ENCODE data around the gene RBM10.
A peak's percentile ranks its signal among the peaks of the same experiment; 100 is the strongest.

Gene RBM10

DNA sequence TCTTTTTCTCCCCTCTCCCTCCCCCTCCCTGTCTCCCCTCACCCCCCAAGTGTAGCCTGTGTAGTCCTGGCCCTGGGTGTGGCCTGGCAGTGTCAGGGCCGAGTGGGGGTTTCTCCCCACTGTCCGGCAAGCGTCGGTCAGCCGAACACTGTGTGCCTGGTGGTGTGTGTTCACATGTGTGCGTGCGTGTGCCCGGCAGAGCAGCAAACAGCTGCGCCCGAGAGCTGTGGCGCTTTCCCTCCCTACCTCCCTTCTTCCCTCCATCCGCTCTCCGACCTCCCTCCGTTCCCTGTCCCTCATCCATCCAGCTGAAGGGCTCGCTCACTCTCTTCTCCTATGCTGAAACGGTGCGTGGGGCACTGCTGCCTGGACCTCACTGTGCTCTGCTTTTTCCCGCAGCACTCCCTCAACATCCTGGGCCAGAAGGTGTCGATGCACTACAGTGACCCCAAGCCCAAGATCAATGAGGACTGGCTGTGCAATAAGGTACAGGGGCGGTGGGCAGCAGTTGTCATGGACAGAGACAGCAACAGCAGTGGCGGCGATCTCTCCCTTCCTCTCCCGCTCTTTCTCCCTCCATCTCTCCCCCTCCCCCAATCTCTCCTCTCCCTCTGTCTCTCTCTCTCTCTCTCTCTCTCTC lies 31.2 kb downstream of the RBM10 start:
- no peak for DNase-seq

GRCh38 chrX:47177079-47177478 lies 32.1 kb downstream of the RBM10 start:
- no peak for DNase-seq

DNA sequence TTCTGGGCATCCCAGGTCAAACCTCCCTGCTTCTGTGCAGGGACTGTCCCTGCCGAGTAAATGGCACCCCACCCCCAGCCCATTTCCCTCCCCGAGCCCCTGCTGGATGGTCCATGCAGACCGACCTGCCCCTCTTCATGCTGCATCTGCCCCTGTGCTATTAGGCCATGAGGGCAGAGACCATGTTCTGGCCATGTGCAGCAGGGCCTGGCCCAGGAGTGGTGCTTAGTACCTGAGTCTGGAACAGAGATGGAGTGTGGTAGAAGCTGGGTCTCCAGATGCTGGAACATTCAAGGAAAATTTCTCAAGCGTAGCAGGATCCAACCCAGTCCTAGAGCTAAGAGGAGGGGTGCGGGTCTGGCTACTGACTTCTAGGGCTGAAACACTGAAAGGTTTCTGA lies 33.3 kb downstream of the RBM10 start:
- DNase-seq = no peak

GRCh38 chrX:47179221-47179927 lies 34.4 kb downstream of the RBM10 start:
- no peak for DNase-seq

GRCh38 chrX:47179928-47180255 lies 34.9 kb downstream of the RBM10 start:
- no peak for DNase-seq

GRCh38 chrX:47180346-47180745 lies 35.3 kb downstream of the RBM10 start:
- DNase-seq = no peak

- DNase-seq = no peak
Observed at GRCh38 chrX:47181301-47181700, 36.3 kb downstream of the RBM10 start.

- DNase-seq = no peak
Observed at GRCh38 chrX:47182106-47182700, 37.2 kb downstream of the RBM10 start.

- no peak for DNase-seq
Observed at GRCh38 chrX:47184486-47184885, 39.5 kb downstream of the RBM10 start.

DNA sequence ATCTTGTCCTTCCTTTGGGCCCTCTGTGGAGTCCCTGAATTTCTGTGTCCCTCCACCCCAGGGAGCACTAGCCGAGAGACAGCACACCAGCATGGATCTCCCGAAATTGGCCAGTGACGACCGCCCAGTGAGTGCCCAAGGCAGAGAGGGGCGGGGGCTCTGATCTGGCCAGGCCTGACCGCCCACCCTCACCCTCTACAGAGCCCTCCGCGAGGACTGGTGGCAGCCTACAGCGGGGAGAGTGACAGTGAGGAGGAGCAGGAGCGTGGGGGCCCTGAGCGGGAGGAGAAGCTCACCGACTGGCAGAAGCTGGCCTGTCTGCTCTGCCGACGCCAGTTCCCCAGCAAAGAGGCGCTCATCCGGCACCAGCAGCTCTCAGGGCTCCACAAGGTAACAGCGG lies 40.2 kb downstream of the RBM10 start:
- no peak for DNase-seq

DNA sequence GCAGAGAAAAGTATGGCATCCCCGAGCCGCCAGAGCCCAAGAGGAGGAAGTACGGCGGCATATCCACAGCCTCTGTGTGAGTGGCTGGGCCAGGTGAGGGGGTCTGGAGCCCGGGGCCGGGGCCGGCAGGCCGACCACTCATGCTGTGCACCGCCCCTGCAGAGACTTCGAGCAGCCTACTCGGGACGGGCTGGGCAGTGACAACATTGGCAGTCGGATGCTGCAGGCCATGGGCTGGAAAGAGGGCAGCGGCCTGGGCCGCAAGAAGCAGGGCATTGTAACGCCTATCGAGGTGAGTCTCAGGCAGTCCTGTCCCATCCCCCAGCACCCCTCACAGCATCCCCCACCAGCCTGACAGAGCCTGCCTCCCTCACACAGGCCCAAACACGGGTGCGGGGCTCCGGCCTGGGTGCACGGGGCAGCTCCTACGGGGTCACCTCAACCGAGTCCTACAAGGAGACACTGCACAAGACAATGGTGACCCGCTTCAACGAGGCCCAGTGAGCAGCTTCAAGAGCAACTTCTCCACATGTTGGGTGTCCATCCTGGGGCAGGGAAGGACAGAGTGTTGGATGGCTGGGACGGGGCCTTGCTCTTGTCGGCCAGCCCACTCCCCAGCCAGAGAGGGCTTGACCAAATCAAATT lies 41.2 kb downstream of the RBM10 start:
- DNase-seq = no peak

GRCh38 chrX:47187106-47187677 lies 42.2 kb downstream of the RBM10 start:
- DNase-seq = no peak

DNA sequence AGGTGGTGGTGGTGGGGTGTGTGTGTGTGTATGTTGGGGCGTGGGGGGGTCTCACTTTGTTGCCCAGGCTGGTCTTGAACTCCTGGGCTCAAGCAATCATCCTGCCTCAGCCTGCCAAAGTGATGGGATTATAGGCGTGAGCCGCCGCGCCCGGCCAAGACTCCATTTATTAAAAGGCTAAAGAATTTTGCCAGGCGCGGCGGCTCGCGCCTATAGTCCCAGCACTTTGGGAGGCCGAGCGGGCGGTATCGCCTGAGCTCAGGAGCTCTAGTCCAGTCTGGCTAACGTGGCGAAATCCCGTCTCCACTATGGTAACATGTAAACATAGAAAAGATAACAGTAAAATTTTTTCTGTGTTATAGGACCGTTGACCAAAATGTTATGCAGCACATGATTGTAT lies 44.9 kb downstream of the RBM10 start:
- DNase-seq = no peak

DNA sequence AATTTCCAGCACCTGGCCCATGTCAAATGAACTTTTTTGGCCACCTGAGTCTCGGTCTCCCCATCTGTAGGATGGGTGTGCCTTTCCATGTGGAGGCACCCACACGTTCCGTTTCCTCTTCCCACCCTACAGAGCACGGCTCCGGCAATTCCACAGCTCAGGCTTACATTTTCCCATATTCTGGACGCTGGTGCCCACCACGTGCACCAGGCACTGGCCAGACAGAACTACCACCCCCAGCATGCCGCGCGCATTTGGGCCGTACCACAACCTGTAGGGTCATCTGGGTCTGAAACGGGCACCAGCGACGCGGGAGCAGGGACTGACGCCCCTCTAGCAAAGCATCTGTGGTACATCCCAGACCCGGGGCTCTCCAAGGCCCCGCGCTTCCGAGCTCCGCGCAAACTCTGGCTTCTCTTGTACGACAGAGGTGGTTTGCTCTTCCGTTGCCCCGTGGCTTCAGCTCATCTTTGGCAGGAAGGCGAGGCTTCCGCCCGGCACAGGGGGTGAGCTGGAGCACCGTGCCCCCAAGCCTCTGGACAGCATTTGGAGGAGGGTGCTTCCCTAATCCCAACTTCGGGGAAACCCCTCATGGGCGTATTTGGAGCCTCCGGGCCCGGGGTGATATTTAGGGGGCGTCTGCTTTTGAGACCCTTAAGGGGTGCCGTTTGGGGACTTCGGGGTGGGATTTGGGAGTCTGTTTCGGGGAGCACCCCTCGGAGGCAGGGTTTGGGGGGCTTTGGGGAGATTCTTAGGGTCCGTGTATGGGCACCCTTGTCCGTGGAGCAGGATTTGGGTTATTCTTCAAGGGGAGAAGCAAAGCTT lies 45.6 kb downstream of the RBM10 start:
- peak; percentile 81 for DNase-seq

GRCh38 chrX:47191331-47191730 lies 46.3 kb downstream of the RBM10 start:
- DNase-seq = peak; percentile 8

DNA sequence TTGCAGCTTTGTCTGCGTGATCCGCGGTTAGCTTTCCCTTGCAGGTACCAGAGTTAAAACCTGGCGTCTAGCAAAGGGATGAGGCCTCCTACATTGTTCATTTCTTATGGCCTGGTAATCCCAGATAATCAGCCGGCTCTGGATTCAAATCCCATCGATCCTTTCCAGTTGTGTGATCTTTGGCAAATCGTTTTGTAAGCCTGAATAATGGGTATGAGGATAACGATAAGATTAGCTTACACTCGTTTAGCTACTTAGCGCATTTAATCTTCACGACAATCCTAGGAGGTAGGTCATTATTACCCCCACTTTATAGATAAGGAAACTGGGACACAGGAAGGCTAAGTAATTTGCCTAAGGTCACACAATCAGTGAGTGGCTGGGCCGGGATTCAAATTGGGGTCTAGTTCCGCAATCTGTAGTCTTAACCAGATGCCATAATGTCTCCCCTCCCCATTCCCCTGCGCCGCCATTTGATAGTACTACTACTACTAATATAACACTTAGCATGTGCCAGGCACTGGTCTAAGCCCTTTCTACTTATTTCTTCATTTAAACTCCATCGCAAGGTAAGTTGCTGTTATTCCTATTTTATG lies 46.9 kb downstream of the RBM10 start:
- no peak for DNase-seq

GRCh38 chrX:47193475-47194193 lies 48.6 kb downstream of the RBM10 start, which contains the start of gene UBA1:
TSS of gene UBA1 (plus strand) at chrX:47193829. CDS start at chrX:47198803, 4,974 bp downstream.
- DNase-seq = peak; percentile 94

DNA sequence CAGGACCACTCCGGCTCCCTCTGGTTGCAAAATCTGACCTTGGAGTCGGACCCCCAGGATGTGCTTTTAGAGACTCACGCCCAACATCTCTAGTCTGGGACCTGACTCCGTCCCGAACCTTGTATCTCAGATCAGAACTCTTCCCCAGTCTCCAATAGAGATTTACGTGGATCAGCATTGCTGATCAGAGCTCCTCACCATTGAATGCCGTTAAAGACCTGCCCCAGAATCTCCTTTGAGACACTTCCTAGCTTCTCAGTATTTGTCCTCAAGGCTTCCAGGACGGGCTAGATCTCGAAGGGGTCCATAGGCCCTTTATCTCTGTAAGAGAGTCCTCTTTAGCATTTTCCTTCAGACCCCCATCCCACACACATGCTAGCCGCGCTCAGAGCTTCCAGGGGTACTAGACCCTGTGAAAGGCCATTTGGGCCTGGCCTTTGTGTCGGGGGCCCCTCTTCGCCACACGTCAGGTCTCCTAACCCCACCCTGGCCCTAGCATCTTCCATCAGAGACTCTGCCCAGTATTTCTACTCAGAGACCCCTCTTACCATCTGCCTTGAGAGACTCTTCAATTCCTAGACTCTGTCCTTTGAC lies 49.3 kb downstream of the RBM10 start:
- DNase-seq = no peak

DNA sequence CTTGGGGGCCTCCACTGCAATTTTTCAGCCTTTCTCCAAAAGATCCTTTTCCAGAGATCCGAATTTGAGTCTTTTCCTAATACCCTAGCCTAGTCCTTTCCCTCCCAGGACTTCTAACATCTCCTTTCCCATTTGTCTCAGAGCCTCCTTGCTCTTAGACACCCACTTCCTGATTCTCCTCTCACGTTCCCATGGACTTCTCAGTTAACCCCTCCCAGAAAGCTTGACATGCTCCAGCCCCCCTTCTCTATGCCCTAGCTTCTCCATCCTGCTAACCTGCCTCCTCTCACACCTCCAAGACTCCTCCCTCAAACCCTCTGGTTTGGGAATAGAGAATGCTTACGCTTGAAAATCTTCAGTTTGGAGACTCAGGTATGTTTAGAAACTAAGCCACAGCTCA lies 51.1 kb downstream of the RBM10 start:
- DNase-seq = no peak

- no peak for DNase-seq
Observed at GRCh38 chrX:47197526-47197925, 52.5 kb downstream of the RBM10 start.

DNA sequence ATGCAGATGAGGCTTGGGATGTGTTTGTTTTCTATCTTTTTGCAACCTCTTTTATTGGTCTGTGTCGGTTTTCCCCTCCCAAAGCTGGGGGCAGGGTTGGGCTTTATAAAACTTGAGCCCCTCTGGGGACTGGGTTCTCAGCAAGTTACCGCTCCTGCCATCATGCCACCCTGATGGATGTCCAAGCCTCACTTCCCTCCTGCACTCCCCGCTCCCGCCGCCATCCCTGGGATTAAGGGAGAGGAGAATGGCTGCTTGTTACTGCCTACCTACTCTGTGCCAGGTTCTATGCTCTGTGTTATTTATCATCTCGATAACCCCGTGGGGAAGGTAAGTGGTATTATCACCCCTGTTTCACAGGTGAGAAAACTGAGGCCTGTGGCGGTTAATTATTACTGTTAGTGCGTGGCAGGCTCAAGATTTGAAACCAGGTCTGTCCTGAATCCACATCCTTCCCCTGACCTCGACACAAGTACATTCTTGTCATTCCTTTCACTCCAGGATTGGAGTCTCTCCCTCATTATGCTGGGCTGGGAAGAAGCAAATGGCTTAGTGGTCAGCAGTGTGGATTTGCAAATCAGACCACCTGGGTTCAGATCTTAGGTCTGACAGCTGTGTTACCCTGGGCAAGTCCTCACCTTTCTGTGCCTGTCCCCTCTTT lies 53.1 kb downstream of the RBM10 start:
- DNase-seq = no peak
